ENCODE data around the gene CELA3B. TPM values are rescaled to one million over a fixed set of nuclear protein-coding genes. Genes with fewer than 3 reads are reported as not detected.

The CELA3B gene
- total RNA-seq, 1 experiment from 2014 or later: not detected

- H3K4me1 ChIP-seq: peaks cover 94% of the 10 kb centered on the region
- no peak for DNase-seq
- ChIA-PET CTCF (no interaction called here), POLR2A (interaction anchor here (0.8 to 2.4 kb wide), 4 partner anchors 8 to 28 kb away, joined by 3 to 17 read pairs (median 4); no protein-coding TSS in a partner anchor)
- peaks cover 4% of the 10 kb centered on the region; the same call in 1 of the 2 replicates for H3K36me3 ChIP-seq (ENCODE audit: control insufficient read depth, insufficient read depth, low read length)
- BruUV-seq (replicated peaks): no TSS peak
- peaks cover 52% of the 10 kb centered on the region for H3K4me1 Mint-ChIP-seq (ENCODE audit: low read depth, unreplicated experiment)
- H3K9me3 ChIP-seq: no peaks in the 10 kb centered on the region
- H3K4me3 Mint-ChIP-seq (ENCODE audit: unreplicated experiment): peak overlapping the region; percentile 45
- H3K9me3 Mint-ChIP-seq (ENCODE audit: unreplicated experiment): no peaks in the 10 kb centered on the region
- H3K27ac Mint-ChIP-seq (ENCODE audit: unreplicated experiment): peak overlapping the region; percentile 63
- TF ChIP-seq CTCF (IDR thresholded peaks at IDR 0.05; ENCODE audit: insufficient read depth in 1 of 2, low read depth in 1 of 2, low read length in 1 of 2, severe bottlenecking in 1 of 2, unreplicated experiment in 1 of 2): no peak
- intact Hi-C loops (cut with micrococcal nuclease; ENCODE audit: unreplicated experiment): no loop called here
- peaks cover 67% of the 10 kb centered on the region for H3K36me3 Mint-ChIP-seq (ENCODE audit: insufficient read depth, unreplicated experiment)
- H3K27me3 Mint-ChIP-seq (ENCODE audit: insufficient read depth, unreplicated experiment): no peaks in the 10 kb centered on the region
- no peak overlapping the region for H3K4me3 ChIP-seq (ENCODE audit: low read depth, low read length)
- no peaks in the 10 kb centered on the region for H3K27me3 ChIP-seq (replicated peaks; ENCODE audit: control insufficient read depth, insufficient read depth, low read length)
Observed at GRCh38 chr1:21930629-21931170, 46.1 kb upstream of the CELA3B start.

- peaks cover 4% of the 10 kb centered on the region; the same call in 1 of the 2 replicates for H3K36me3 ChIP-seq (ENCODE audit: control insufficient read depth, insufficient read depth, low read length)
- CTCF ChIA-PET: no interaction called here
- H3K4me3 ChIP-seq (ENCODE audit: low read depth, low read length): peak overlapping the region; percentile 1; the same call in 1 of the 2 replicates
- POLR2A ChIA-PET: interaction anchor here (0.8 to 2.4 kb wide), 4 partner anchors 8 to 29 kb away, joined by 3 to 17 read pairs (median 4); no protein-coding TSS in a partner anchor
- peak; percentile 89 to 92 for DNase-seq
- Mint-ChIP-seq H3K9me3 (ENCODE audit: unreplicated experiment) (no peaks in the 10 kb centered on the region), H3K27me3 (ENCODE audit: insufficient read depth, unreplicated experiment) (no peaks in the 10 kb centered on the region), H3K36me3 (ENCODE audit: insufficient read depth, unreplicated experiment) (peaks cover 74% of the 10 kb centered on the region), H3K27ac (ENCODE audit: unreplicated experiment) (peak overlapping the region; percentile 63), H3K4me1 (ENCODE audit: low read depth, unreplicated experiment) (peaks cover 48% of the 10 kb centered on the region), H3K4me3 (ENCODE audit: unreplicated experiment) (peak overlapping the region; percentile 42)
- TSS peak; percentile 48 for BruUV-seq (replicated peaks)
- intact Hi-C loops (cut with micrococcal nuclease; ENCODE audit: unreplicated experiment): no loop called here
- no peaks in the 10 kb centered on the region for H3K27me3 ChIP-seq (replicated peaks; ENCODE audit: control insufficient read depth, insufficient read depth, low read length)
- no peak for TF ChIP-seq CTCF (IDR thresholded peaks at IDR 0.05; ENCODE audit: insufficient read depth in 1 of 2, low read depth in 1 of 2, low read length in 1 of 2, severe bottlenecking in 1 of 2, unreplicated experiment in 1 of 2)
- no peaks in the 10 kb centered on the region for H3K9me3 ChIP-seq
- H3K4me1 ChIP-seq: peaks cover 86% of the 10 kb centered on the region
Observed at GRCh38 chr1:21931171-21932093, 45.4 kb upstream of the CELA3B start.

GRCh38 chr1:21932127-21932526, 44.7 kb upstream of the CELA3B start:
- TF ChIP-seq CTCF (IDR thresholded peaks at IDR 0.05; ENCODE audit: insufficient read depth in 1 of 2, low read depth in 1 of 2, low read length in 1 of 2, severe bottlenecking in 1 of 2, unreplicated experiment in 1 of 2): no peak
- no TSS peak for BruUV-seq (replicated peaks)
- DNase-seq: no peak
- H3K9me3 Mint-ChIP-seq (ENCODE audit: unreplicated experiment): no peaks in the 10 kb centered on the region
- Histone ChIP-seq H3K36me3 (ENCODE audit: control insufficient read depth, insufficient read depth, low read length) (peaks cover 4% of the 10 kb centered on the region; the same call in 1 of the 2 replicates), H3K27me3 (replicated peaks; ENCODE audit: control insufficient read depth, insufficient read depth, low read length) (no peaks in the 10 kb centered on the region), H3K9me3 (no peaks in the 10 kb centered on the region), H3K4me1 (peaks cover 79% of the 10 kb centered on the region), H3K4me3 (ENCODE audit: low read depth, low read length) (no peak overlapping the region)
- H3K27me3 Mint-ChIP-seq (ENCODE audit: insufficient read depth, unreplicated experiment): no peaks in the 10 kb centered on the region
- intact Hi-C loops (cut with micrococcal nuclease; ENCODE audit: unreplicated experiment): no loop called here
- ChIA-PET POLR2A (interaction anchor here (1.8 to 2.4 kb wide), 2 partner anchors 10 to 30 kb away, joined by 4 to 17 read pairs; no protein-coding TSS in a partner anchor), CTCF (no interaction called here)
- H3K4me3 Mint-ChIP-seq (ENCODE audit: unreplicated experiment): peak overlapping the region; percentile 42
- H3K36me3 Mint-ChIP-seq (ENCODE audit: insufficient read depth, unreplicated experiment): peaks cover 76% of the 10 kb centered on the region
- peaks cover 45% of the 10 kb centered on the region for H3K4me1 Mint-ChIP-seq (ENCODE audit: low read depth, unreplicated experiment)
- H3K27ac Mint-ChIP-seq (ENCODE audit: unreplicated experiment): peak overlapping the region; percentile 63
